IMR-90 (cell line): ENCODE results near the gene COL12A1. TPM values are rescaled to one million over a fixed set of nuclear protein-coding genes. Genes with fewer than 3 reads are reported as not detected.
A peak's percentile ranks its signal among the peaks of the same experiment; 100 is the strongest.

Source experiments
- ATAC-seq: fragments of 200-7000 bp; cut with Tn5 transposase; 2 replicates; pipeline ENCODE4 v1.9.1; 2020; ENCODE audit warnings: low read depth, mild to moderate bottlenecking, moderate library complexity
- BruUV-seq: library from RNA; stranded (reverse); fragments of 400-500 nt; replicated peaks from 2 replicates; lab custom pipeline; 2021; lab: Mats Ljungman, UMichigan
- CTCF ChIA-PET: fragments of 300-600 bp; formaldehyde crosslinking; extraction: SDS; loops from one replicate; lab custom pipeline; 2021; ENCODE audit warnings: antibody characterized with exemption; lab: Yijun Ruan, JAX
- POLR2A ChIA-PET: fragments of 300-600 bp; sonication (Branson Sonifier 250); formaldehyde crosslinking; loops from one replicate; lab custom pipeline; 2022; ENCODE audit warnings: antibody characterized with exemption; ENCODE audit not compliant: unreplicated experiment; lab: Charles Lee
- DNase-seq: peaks from one replicate; pipeline ENCODE4 v3.0.0; 2013
- H2AFZ ChIP-seq: replicated peaks from 2 replicates; pipeline ENCODE3; 2013; ENCODE audit warnings: low read length, mild to moderate bottlenecking; ENCODE audit not compliant: poor library complexity
- H2AK5ac ChIP-seq: 2 replicates; pipeline ENCODE4 v1.6.1; 2013; ENCODE audit warnings: low read depth, low read length, inconsistent platforms
- H2AK9ac ChIP-seq: replicated peaks from 2 replicates; pipeline ENCODE3; 2013; ENCODE audit warnings: mild to moderate bottlenecking, low read depth, low read length, moderate library complexity; ENCODE audit not compliant: poor library complexity
- H2BK120ac ChIP-seq: 2 replicates; pipeline ENCODE4 v1.6.1; 2013; ENCODE audit warnings: low read depth, low read length, inconsistent platforms
- H2BK15ac ChIP-seq: 3 replicates; pipeline ENCODE4 v1.6.1; 2013; ENCODE audit warnings: low read depth, low read length, inconsistent platforms
- H2BK20ac ChIP-seq: 2 replicates; pipeline ENCODE4 v1.6.1; 2013; ENCODE audit warnings: low read depth, mild to moderate bottlenecking, inconsistent platforms, low read length, moderate library complexity
- H2BK5ac ChIP-seq: 2 replicates; pipeline ENCODE4 v1.6.1; 2013; ENCODE audit warnings: mild to moderate bottlenecking, low read depth, low read length, inconsistent platforms; ENCODE audit not compliant: poor library complexity, severe bottlenecking
- H3K14ac ChIP-seq: replicated peaks from 2 replicates; pipeline ENCODE4 v1.6.1; 2013; ENCODE audit warnings: low read depth, low read length, inconsistent platforms
- H3K18ac ChIP-seq: 2 replicates; pipeline ENCODE4 v1.6.1; 2013; ENCODE audit warnings: low read depth, low read length, control low read depth
- H3K23ac ChIP-seq: 2 replicates; pipeline ENCODE4 v1.6.1; 2013; ENCODE audit warnings: low read depth, low read length, inconsistent platforms
- H3K27ac ChIP-seq: 2 replicates; pipeline ENCODE4 v1.5.1; 2013; ENCODE audit warnings: mild to moderate bottlenecking, control low read depth, low read length; ENCODE audit not compliant: insufficient read depth
- H3K27me3 ChIP-seq: 2 replicates; pipeline ENCODE4 v1.6.1; 2013; ENCODE audit warnings: low read length; ENCODE audit not compliant: control insufficient read depth, insufficient read depth
- H3K36me3 ChIP-seq: 2 replicates; pipeline ENCODE4 v1.6.1; 2013; ENCODE audit warnings: low read length, mixed read lengths; ENCODE audit not compliant: control insufficient read depth, insufficient read depth
- H3K4ac ChIP-seq: 2 replicates; pipeline ENCODE4 v1.6.1; 2013; ENCODE audit warnings: low read depth, low read length, inconsistent platforms
- H3K4me1 ChIP-seq: 2 replicates; pipeline ENCODE4 v1.6.1; 2013; ENCODE audit warnings: low read length, mixed read lengths; ENCODE audit not compliant: control insufficient read depth, insufficient read depth
- H3K4me2 ChIP-seq: 2 replicates; pipeline ENCODE4 v1.6.1; 2013; ENCODE audit warnings: low read depth, mild to moderate bottlenecking, control low read depth, low read length, moderate library complexity
- H3K4me3 ChIP-seq: 2 replicates; pipeline ENCODE4 v1.5.1; 2013; ENCODE audit warnings: low read depth, mild to moderate bottlenecking, control low read depth, low read length, moderate library complexity; ENCODE audit not compliant: insufficient read depth
- H3K56ac ChIP-seq: 2 replicates; pipeline ENCODE4 v1.6.1; 2013; ENCODE audit warnings: low read length, inconsistent platforms; ENCODE audit not compliant: insufficient read depth; ENCODE audit errors: extremely low read depth
- H3K79me1 ChIP-seq, 2 experiments: 2 replicates each; pipeline ENCODE4 v1.6.1; 2013; ENCODE audit warnings: low read length in 2 of 2, inconsistent platforms in 1 of 2, low read depth in 1 of 2
- H3K9ac ChIP-seq: 2 replicates; pipeline ENCODE4 v1.6.1; 2013; ENCODE audit warnings: low read depth, low read length, control low read depth
- H3K9me1 ChIP-seq: 2 replicates; pipeline ENCODE4 v1.6.1; 2013; ENCODE audit warnings: low read length, inconsistent platforms; ENCODE audit not compliant: insufficient read depth
- H3K9me3 ChIP-seq: 2 replicates; pipeline ENCODE4 v1.6.1; 2013; ENCODE audit warnings: low read length; ENCODE audit not compliant: control insufficient read depth, insufficient read depth
- H4K20me1 ChIP-seq: 2 replicates; pipeline ENCODE4 v1.6.1; 2013; ENCODE audit warnings: low read length, inconsistent platforms; ENCODE audit not compliant: insufficient read depth
- H4K5ac ChIP-seq: 2 replicates; pipeline ENCODE4 v1.6.1; 2013; ENCODE audit warnings: mild to moderate bottlenecking, low read depth, low read length, control low read depth
- H4K8ac ChIP-seq, 2 experiments: 2 replicates each; pipeline ENCODE4 v1.6.1; 2013; ENCODE audit warnings: low read depth in 2 of 2, low read length in 2 of 2, control low read depth in 1 of 2, inconsistent platforms in 1 of 2
- H4K91ac ChIP-seq: 2 replicates; pipeline ENCODE4 v1.6.1; 2013; ENCODE audit warnings: low read depth, low read length, inconsistent platforms; ENCODE audit not compliant: insufficient read depth
- BHLHE40 ChIP-seq: fragments of 150-350 bp; IDR thresholded peaks from 2 replicates; pipeline ENCODE4 v1.6.1; 2016; ENCODE audit warnings: mild to moderate bottlenecking, low read depth, low read length
- CEBPB ChIP-seq: IDR thresholded peaks from 2 replicates; pipeline ENCODE4 v1.6.1; 2012; ENCODE audit warnings: low read depth, low read length, improper control_type of control experiment
- CHD1 ChIP-seq: IDR thresholded peaks from 2 replicates; pipeline ENCODE4 v1.6.1; 2012; ENCODE audit warnings: low read depth, low read length, improper control_type of control experiment
- CTCF ChIP-seq: conservative IDR thresholded peaks from 2 replicates; pipeline ENCODE4 v1.5.1; 2012; ENCODE audit warnings: mild to moderate bottlenecking, low read depth, low read length, improper control_type of control experiment
- ELK1 ChIP-seq: fragments of 150-350 bp; IDR thresholded peaks from 2 replicates; pipeline ENCODE4 v1.6.1; 2016; ENCODE audit warnings: low read depth, mild to moderate bottlenecking, low read length, moderate library complexity, borderline replicate concordance
- FOS ChIP-seq: fragments of 150-350 bp; IDR thresholded peaks from 2 replicates; pipeline ENCODE4 v1.6.1; 2016; ENCODE audit warnings: low read depth, low read length
- MAFK ChIP-seq: IDR thresholded peaks from 2 replicates; pipeline ENCODE4 v1.6.1; 2012; ENCODE audit warnings: low read depth, low read length, improper control_type of control experiment
- MAZ ChIP-seq: IDR thresholded peaks from 2 replicates; pipeline ENCODE4 v1.6.1; 2012; ENCODE audit warnings: low read depth, mild to moderate bottlenecking, low read length, improper control_type of control experiment, moderate library complexity, borderline replicate concordance
- MXI1 ChIP-seq: IDR thresholded peaks from 2 replicates; pipeline ENCODE4 v1.6.1; 2012; ENCODE audit warnings: low read depth, mild to moderate bottlenecking, low read length, moderate library complexity, borderline replicate concordance
- NFE2L2 ChIP-seq: fragments of 150-350 bp; IDR thresholded peaks from 2 replicates; pipeline ENCODE4 v1.6.1; 2016; ENCODE audit warnings: low read depth, mild to moderate bottlenecking, low read length
- POLR2A ChIP-seq: IDR thresholded peaks from 2 replicates; pipeline ENCODE4 v1.6.1; 2012; ENCODE audit warnings: mild to moderate bottlenecking, low read depth, low read length
- RAD21 ChIP-seq: IDR thresholded peaks from 2 replicates; pipeline ENCODE4 v1.6.1; 2012; ENCODE audit warnings: low read length, improper control_type of control experiment
- RCOR1 ChIP-seq: IDR thresholded peaks from 2 replicates; pipeline ENCODE4 v1.6.1; 2012; ENCODE audit warnings: mild to moderate bottlenecking, low read length, improper control_type of control experiment; ENCODE audit not compliant: insufficient replicate concordance
- RFX5 ChIP-seq: IDR thresholded peaks from 2 replicates; pipeline ENCODE4 v1.8.0; 2012; ENCODE audit warnings: low read depth, mild to moderate bottlenecking, low read length, moderate library complexity
- WGBS, 2 experiments: methylation state at CpG; one replicate each; pipeline versions ENCODE4 v1.1.5 to v1.1.7; 2013; ENCODE audit warnings: missing lambda C conversion rate in 2 of 2; ENCODE audit not compliant: insufficient read length in 1 of 2; ENCODE audit errors: extremely low coverage in 2 of 2; 5-methylcytosine and 5-hydroxymethylcytosine counted together
- dilution Hi-C: fragments of 300-500 bp; cut with HindIII; formaldehyde crosslinking; loops from one replicate; pipeline ENCODE4 v1.14.3; 2018; ENCODE audit warnings: low sequenced_read_pairs; ENCODE audit not compliant: unreplicated experiment
- in situ Hi-C: fragments of 300-500 bp; cut with MboI; formaldehyde crosslinking; loops from 3 replicates; pipeline ENCODE4 v1.14.3; 2019; ENCODE audit warnings: low sequenced_read_pairs, inconsistent platforms, mixed read lengths
- intact Hi-C: fragments of 100-400 bp; cut with micrococcal nuclease; formaldehyde crosslinking; loops from 2 replicates; pipeline ENCODE4 v1.10.0; 2022
- polyA plus RNA-seq, 3 experiments: library from polyadenylated mRNA; depleted of rRNA; stranded (reverse); fragments of >200 nt; gene quantifications; 2 replicates each; pipeline ENCODE4 v1.2.3, GENCODE V29; 2012; ENCODE audit warnings: low replicate concordance in 1 of 3
- total RNA-seq: library from RNA; depleted of rRNA; stranded (reverse); fragments of >200 nt; gene quantifications from 2 replicates; pipeline ENCODE4 v1.2.3, GENCODE V29; 2012

Gene COL12A1
- total and polyA plus RNA-seq, 2 of the 4 experiments (the other 2 are of a cell fraction) = 350 to 452 TPM

- peak; percentile 96 for DNase-seq
- Histone ChIP-seq H2BK5ac (peak overlapping the region; percentile 88), H4K5ac (peak overlapping the region; percentile 82), H4K8ac (peak overlapping the region; percentile 74 to 83), H4K20me1 (peaks cover 44% of the 10 kb centered on the region), H2BK120ac (peak overlapping the region; percentile 93), H3K4me3 (peak overlapping the region; percentile 75), H2BK15ac (peak overlapping the region; percentile 32; the same call in 2 of the 3 replicates), H4K91ac (peak overlapping the region; percentile 98), H3K23ac (peak overlapping the region; percentile 97), H3K9me1 (peaks cover 3% of the 10 kb centered on the region; the same call in 1 of the 2 replicates), H2AK5ac (peak overlapping the region; percentile 73), H3K79me1 (peaks cover 0 to 26% of the 10 kb centered on the region in 2 experiments; a peak in 2 of 4 replicates), H3K36me3 (peaks cover 7% of the 10 kb centered on the region), H3K4ac (peak overlapping the region; percentile 84), H2AK9ac (peak overlapping the region; percentile 97), H3K9me3 (no peaks in the 10 kb centered on the region), H2BK20ac (peak overlapping the region; percentile 18; the same call in 1 of the 2 replicates), H3K4me2 (peak overlapping the region; percentile 93), H3K14ac (peak overlapping the region; percentile 83), H2AFZ (peak overlapping the region; percentile 87), H3K27me3 (no peaks in the 10 kb centered on the region), H3K56ac (peak overlapping the region; percentile 88), H3K18ac (peak overlapping the region; percentile 95), H3K4me1 (peaks cover 27% of the 10 kb centered on the region), H3K9ac (peak overlapping the region; percentile 96), H3K27ac (peak overlapping the region; percentile 91)
- CTCF ChIA-PET = interaction anchor here (0.6 to 2.6 kb wide), 9 partner anchors 56 to 1235 kb away, joined by 3 to 9 read pairs (median 4); no protein-coding TSS in a partner anchor
- WGBS, 2 experiments = 1% methylated on average over 11 of the region's 35 CpGs; no CpG with 5 or more reads in 1 of the 2 experiments
- BruUV-seq = no TSS peak
- intact Hi-C loops (loop anchor here (1.0 to 10.0 kb wide), 4 partner anchors 110 to 1234 kb away; no protein-coding TSS in a partner anchor), in situ Hi-C loops (loop anchor here (10.0 kb wide), 1 partner anchor 790 kb away; no protein-coding TSS in a partner anchor), dilution Hi-C loops (no loop called here)
- POLR2A ChIA-PET = interaction anchor here (0.6 to 1.4 kb wide), 2 partner anchors 45 to 1100 kb away, joined by 3 to 6 read pairs; no protein-coding TSS in a partner anchor
- peak; percentile 1; the same call in 1 of the 2 replicates for ATAC-seq
- peak; percentile 91 for TF ChIP-seq RAD21
- TF ChIP-seq CTCF = peak; percentile 88
- no peak for TF ChIP-seq RFX5
- TF ChIP-seq BHLHE40 = 0 out of 2 replicates have a peak, but pooled peaks have one; percentile 20
- peak; percentile 36; the same call in 1 of the 2 replicates for TF ChIP-seq MXI1
- no peak for TF ChIP-seq CEBPB
- no peak for TF ChIP-seq NFE2L2
- peak; percentile 60; the same call in 1 of the 2 replicates for TF ChIP-seq FOS
- TF ChIP-seq MAZ = no peak
- TF ChIP-seq MAFK = 0 out of 2 replicates have a peak, but pooled peaks have one; percentile 29
- TF ChIP-seq POLR2A = no peak
- no peak for TF ChIP-seq ELK1
- TF ChIP-seq RCOR1 = no peak
- no peak for TF ChIP-seq CHD1
Observed at GRCh38 chr6:75204217-75204958, 1.5 kb downstream of the COL12A1 start.
